HG03378 (cell line): Measurements from ENCODE around the gene MECP2.

Experiments
- ATAC-seq: cut with Tn5 transposase; IDR thresholded peaks from one replicate; pipeline ENCODE4 v1.9.1; 2021; ENCODE audit warnings: mild to moderate bottlenecking, moderate library complexity; ENCODE audit not compliant: unreplicated experiment

Gene MECP2

DNA sequence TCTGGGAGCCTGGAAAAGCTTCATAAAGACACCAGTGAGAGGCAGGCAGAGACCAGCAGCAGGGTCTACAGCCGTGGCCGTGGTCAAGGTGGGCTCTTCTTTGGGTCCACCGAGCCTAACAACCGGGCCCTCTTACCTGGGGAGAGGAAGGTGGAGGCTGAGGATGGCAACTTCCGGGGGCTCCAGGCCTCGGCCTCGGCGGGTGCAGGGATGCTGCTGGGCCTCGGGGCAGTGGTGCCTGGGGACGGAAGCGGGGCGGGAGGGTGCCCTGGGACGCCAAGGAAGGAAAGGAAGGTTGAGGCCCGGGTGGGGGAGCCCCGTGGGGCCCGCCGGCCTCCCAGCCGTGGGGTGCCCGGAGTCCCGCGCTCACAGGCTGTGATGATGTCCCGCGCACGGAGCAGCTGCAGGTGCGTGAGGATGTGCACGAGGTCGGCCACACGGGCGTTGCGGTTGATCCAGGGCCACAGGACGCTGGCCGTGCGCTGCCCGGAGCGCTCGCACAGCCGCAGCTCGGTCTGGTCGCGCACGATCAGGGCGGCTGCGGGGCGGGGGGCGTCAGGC, 78.4 kb downstream of the MECP2 start:
- no peak for ATAC-seq

DNA sequence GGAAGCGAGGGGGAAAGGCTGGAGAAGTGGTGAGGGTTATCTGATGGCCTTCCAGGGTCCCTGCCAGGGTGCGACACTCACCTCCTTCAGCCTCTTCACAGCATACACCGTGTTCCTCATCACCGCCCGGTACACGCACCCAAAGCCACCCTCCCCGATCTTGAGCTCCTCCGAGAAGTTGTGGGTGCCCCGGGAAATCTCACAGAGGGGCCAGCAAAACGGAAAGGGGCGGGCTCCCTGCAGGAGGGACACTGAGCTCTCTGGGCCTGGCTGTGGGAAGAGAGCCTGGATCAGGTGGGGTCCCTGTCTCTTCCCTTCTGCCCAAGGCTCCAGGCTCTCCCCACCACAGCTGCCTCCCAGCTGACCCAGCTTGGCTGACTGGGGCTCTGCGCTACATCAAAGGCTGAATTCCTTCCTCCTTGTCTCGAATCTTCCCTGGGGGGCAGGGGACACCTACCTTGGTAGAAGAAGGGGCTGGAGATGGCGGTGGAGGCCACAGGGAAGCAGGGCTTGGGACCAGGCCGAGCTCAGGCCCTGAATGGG, 78.9 kb downstream of the MECP2 start:
- no peak for ATAC-seq

DNA sequence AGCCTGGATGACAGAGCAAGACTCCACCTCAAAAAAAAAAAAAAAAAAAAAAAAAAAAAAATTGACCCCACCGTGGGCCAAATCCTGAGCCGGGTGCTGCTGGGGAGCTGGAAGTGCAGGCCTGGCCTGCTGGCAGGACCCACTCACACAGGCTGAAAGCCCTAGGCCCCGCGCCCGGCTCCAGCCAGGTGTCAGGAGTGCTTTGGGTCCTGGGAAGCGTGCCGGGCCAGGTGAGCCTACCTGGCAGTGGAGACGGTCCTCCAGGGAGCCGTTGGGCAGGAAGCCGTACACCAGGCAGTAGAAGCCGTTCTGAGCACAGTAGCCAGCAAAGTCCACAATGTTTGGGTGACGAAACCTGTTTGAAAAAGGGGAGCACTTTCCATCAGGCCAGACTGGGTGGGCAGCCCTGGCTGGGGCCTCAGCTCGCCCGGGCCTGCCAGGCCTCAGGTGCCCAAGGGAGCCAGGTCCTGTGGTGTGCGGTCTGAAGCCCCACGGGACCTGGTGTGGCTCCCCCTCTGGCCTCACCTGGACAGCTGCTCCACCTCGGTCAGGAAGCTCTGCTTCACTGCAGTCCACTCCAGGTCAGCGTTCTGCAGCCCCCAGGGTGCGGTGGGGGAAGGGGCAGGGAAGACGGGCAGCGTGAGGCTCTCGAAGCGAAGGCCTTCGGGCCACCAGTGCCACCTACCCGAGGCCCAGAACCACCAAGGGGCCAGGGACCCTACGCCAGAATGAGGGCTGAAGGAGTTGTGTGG, 79.6 kb downstream of the MECP2 start:
- no peak for ATAC-seq

DNA sequence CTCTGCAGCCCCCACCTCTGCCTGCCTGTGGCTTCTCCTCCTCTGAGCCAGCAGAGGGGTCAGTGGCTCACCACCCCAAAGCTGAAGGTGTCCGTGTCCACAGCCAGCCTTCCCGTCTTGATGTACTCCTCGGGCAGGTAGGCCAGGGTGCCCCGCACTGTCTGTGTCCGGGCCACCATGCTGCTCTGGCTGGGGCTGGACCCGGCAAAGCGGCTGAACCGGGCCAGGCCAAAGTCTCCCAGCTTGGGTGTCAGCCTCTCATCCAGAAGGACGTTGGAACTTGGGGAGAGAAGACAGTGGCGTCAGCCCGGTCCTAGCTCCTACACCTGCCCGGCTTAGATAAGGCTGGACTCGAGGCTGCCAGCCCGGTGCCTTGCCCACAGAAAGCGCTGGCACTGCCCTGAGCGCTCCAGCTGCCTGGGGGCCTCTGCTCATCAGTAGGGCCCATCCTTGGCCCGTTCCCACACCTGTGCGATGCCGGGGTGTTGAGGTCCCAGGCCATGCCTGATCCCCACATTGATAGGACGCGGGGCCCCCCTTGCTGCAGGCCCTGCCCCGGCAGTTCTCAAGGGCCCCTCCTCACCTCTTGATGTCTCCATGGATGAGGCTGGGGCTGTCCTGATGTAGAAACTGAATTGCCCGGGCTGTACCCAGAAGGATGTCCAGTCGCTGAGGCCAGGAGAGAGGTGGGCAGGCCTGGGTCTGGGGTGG, 81.0 kb downstream of the MECP2 start:
- no peak for ATAC-seq

DNA sequence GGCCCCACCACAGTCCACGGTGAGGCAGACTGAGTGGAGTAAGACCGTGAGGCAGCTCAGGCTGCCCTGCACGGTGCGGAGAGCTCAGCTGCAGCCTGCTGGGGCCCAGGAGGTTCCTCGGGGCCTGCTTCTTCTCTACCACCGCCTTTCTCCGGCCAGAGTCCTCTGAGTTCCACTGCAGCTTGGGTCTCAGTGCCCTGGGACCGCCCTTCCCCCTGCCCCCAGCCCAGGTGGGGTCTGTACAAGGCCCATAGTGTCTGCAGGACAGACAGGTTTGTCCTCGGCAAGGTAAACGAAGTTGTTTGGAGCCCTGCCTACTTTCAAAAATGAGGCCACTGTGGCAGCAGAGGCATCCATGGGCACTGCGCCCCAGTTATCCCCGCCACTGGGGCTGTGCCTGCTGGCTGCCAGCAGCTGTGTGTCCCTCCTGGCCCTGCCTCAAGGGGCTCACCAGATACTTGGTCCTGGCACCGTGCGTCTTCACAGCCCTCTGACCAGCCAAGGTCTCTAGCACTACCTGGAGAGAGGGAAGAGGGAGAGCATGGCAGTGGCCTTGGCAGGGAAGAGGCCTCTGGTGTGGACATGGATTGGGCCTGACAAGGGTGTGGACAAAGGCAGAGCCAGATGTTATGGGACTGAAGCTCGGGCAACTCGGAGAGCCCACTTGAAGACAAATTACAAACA, 81.8 kb downstream of the MECP2 start:
- ATAC-seq = no peak

DNA sequence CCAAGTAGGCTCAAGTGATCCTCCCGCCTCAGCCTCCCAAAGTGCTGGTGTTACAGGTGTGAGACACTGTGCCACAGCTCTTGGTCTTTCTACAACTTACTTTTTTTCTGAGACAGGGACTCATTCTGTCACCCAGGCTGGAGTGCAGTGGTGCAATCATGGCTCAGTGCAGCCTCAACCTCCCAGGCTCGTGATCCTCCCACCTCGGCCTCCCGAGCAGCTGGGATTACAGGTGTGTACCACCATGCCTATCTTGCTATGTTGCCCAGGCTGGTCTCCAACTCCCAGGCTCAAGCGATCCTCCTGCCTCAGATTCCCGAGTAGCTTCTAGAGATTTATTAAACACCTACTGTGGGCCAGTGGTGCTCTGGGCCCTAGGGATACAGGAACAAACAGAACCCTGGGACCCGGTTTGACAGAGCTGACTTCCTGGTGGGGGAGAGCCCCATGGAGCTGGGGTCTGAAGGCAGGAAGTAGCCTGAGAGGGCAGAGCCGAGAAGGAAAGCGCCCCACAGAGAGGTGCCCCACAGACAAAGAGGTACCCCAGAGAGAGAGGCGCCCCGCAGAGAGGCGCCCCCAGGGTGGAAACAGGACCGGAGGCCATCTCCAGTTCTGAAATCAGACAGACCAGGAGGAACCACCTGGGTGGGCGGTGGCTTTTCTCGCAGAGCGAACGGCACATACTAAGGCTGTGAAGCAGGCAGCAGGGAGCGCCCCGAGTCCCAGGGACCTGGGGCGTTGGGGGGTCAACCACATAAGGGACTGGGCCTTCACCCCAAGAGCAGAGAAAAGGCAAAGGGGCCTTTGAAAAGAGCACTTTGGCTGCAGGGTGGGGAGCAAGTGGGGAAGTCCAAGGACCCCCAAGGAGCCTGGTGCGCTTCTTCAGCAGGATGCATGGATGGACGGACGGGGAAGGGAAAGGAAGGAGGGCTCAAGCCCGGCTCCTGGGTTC, 82.8 kb downstream of the MECP2 start:
- ATAC-seq = no peak

DNA sequence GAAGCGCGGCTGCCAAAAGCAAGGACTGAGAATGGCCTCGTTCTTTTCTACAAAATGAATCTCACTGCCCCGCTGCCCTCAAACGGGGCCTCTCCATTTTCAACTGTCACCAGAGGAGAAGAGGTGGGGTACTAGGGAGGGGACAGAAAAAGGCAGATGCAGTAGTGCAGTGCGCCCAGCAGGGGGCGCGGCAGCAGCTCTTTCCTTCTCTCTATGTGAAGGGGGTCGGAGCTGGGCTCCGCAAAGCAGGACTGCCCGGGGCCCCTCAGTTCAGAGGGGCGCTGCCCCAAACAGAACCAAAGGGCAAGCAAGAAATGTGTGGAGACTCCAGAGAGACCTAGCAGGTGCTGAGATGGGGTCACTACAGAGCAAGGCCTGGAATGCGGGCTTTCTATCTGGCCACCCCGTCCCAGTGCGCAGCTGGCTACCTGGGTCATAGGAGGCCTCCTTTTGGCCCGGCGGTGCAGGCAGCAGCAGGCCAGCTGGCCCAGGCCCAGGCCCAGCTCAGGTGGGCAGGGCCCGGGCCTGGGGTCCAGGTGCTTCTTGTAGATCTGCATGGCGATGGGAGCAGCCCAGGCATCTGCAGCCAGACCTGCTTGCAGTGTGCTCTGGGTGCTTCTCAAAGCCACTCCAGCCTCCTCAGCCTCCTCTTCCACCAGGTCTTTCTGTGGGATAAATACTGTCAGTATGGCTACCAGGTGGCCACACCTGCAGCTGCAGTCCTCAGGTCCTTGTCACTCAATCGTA, 83.7 kb downstream of the MECP2 start:
- ATAC-seq = no peak

DNA sequence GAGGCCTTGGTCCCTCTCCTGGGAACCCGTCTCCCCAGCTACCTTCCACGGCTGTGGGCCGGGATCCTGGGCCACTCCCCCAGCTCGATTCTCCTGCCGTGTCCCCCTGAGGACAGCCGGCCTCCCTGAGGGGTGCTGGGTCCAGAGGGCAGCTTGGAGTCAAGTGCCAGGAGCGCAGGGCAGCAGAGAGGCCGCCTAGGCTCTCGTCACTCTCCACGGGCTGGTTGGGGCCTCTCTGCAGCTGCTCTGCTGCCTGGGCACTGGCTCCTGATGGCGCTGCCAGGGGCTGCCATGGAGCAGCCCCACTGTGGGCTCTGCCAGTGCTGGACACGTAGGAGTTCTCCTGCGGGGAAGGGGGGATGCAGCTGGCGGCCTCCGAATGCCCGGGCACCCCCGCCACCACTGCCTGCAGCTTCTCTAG, 84.5 kb downstream of the MECP2 start:
- ATAC-seq = no peak

DNA sequence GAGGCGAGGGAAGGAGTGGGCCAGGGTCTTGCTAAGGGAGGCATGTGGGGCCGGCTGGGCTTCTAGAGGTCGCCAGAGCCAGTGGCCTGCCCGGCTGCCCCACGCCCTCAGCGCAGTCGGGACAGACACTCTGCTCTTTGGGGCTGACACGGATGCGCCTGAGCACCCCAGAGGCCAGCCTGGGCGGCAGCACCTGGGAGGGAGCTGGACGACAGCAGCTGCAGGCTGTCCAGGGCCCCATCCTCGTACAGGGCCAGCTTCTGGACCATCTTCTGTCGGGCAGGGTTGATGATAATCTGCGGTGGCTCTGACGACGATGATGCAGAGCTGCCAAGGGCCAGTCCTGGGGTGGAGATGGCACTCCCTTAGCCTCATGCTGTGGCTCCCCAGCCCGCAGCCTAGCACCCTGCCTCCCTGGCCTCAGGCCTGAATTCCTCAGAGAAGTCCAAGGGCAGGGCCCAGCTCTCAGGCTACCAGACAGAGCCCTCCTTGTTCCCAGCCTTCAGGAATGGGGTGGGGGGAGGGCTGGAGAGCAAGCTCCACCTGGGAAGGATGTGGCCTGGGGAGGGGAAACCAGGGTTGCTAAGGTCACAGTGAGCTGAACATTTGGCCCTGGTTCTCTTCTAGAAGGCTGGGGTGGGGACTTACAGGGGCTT, 85.1 kb downstream of the MECP2 start:
- no peak for ATAC-seq

DNA sequence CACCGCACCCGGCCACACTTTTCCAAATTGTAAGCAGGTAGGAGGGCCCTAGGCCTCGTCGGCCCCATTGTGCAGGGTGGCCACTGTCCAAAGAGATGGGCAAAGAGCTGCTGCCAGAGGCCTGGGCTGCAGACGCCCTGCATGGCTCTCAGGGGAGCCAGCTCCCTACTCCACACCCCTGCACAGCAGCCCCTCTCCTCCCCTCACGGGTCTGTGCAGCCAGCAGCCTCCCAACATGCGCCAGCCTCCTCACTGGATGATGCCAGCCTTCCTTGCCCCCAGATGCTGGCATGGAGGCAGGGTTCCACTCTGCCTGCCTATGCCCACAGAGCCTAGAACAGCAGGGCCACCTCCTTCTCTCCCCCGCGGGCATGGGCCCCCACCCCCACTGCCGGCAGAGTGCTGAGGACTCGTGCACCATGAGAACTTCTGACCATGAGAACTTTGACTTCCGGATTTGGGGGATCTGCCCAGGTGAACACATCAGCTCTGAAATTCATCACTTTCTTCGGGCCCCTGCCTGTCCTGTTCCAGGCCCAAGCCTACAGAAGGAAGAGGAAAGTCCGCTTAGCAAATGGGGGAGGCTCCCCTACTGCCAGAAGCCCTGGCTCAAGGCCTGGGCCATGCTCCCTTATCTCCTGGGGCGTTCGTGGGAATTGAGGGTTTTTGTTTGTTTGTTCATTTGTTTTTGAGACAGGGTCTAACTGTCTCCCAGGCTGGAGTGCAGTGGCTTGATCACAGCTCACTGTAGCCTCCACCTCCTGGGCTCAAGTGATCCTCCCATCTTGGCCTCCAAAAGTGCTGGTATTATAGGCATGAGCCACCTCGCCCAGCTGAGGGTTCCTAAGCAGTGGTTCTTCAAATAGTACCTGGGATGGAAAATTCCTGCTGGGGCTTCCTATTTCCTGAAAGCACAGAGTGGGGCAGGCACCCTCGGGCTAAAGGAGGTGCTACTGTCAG, 85.9 kb downstream of the MECP2 start:
- no peak for ATAC-seq

DNA sequence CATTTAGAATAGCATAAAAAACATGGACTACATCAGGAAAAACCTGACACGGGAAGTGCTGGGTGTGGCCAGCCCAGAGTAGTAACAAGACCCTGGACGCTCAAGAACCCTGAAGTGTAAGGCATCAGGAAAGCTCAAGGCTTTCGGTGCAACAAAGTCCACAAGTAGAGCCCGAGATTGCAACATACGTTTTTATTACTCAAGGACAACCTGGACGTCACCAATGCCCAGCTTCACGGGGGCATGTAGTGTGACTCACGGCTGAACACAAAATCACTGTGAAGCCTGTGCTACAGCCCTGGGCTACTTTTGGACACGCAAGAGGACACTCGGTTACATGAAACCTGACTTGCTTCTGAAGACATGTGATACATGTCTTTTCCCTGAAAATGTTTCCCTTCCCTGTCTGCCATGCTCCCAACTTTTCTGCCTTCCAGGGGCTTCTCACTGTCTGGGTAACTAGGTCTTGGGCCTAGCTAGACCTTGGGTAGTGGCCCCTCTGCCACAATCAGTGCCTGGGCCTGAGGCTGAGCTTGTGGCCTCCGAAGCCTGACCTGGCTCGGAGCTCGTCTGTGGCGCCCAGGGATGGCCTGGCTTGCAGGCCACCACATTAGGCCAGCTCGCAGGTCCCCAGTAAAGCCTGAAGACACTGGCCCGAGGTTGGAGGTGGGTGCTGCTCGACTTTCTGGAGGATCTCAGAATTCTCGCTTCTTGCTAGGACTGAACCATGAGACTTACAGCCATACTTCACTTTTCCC, 87.0 kb downstream of the MECP2 start:
- no peak for ATAC-seq

DNA sequence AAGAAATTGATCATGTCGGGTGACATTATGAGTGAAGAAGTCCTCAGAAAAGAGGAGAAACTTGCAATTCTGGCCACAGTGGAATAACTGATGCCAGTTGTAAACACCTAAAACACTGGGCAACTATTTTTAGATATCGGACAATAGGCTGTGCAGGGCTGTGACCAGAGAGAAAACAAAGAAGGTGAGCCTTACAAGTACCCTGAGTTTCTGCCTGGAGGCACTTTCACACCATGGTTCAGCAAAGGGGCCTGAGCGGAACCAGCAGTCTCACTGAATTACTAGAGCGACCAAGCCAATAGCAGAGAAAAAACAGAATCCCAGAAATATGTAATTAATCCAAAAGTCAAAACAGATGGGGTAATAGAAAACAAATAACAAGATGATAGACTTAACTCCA, 89.0 kb downstream of the MECP2 start:
- no peak for ATAC-seq

DNA sequence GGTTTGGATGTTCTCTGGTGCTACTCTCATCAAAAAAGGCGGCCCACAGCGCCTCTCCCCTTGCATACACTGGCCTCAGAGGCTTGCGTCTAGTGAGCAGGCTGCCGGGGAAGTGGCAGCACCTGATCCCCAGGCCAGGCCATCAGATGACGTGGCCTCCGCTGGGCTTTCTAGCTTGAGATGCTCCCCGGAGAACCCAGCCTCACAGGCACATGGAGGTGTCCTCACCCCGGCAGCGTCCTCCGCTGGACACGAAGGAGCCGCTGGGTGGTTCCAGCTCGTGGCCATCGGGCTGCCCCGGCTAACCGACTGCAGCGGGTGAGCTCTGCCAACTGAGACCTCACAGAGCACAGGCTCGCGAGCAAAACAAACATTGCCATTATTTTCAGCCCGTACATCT, 90.6 kb downstream of the MECP2 start:
- no peak for ATAC-seq

DNA sequence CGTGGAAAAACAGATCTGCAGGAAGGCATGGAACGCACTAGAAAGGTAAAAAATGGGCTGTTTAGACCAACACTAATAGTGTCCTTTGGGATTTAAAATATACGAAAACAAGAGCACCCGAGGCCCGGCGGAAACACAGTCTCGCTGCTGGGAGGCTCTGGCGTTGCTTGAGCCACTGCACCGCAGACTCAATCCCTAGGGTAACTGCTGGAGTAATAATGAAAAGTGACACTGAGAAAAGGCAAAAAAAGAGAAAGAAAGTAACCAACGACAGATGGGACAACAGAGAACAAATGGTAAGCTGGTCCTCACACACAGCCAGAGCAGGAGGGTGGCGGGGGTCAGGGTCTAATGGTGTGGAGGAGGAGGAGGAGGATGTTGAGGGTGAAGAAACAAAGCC, 93.2 kb downstream of the MECP2 start:
- ATAC-seq = no peak

DNA sequence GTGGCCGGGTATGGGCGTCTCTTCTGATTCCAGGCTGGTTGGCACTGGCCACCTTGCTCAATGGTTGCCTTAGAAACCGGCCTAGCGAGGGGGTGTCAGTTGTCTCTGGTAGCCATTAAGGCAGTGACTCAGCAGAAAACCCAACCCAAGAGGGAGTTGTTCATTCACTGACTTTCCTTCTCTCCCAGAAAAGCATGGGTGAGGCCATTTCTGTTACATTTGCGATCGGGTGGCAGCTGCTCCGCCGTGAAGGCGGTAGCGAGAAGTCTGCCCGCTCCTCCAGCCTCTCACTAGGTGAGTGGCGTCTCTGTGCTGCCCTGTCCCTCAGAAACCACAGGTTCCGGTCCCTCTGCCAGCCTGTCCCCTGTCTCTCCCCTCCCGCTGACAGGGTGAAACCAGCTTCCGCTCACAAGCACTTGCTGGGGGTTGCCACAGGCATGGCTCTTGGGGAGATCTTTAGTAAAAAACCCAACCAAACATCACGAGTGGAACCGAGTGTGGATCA, 95.2 kb downstream of the MECP2 start:
- no peak for ATAC-seq

DNA sequence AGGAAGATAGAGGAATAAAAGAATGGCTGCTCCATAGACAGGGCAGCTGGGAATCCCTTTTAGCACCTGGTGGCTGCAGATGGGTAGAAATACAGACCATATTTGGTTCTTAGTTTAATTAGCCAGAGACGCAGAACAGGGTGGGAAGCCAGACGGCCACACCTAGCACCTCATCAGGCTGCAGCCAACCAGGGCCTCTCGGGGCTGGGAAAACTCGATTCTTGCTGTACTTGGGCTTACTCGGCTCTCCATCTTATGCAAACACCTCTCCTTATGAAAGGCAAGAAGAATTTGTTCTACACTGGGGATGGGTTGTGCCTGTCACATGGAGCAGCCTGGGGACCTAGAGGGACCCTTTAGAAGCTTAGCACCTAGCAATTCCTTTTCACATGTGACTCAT, 97.5 kb downstream of the MECP2 start:
- ATAC-seq = no peak
